Measurements from ENCODE around the gene EPO.

Gene EPO

GRCh38 chr7:100679129-100679926, 40.9 kb upstream of the EPO start:
- H3K4me3 ChIP-seq (ENCODE audit: low read depth, low read length) = no peak overlapping the region
- DNase-seq (ENCODE audit: low read depth, low spot score) = no peak
- ChIA-PET POLR2A (interaction anchor here (0.7 kb wide), 1 partner anchor 337 kb away, joined by 3 read pairs; no protein-coding TSS in a partner anchor), CTCF (interaction anchor here (1.3 to 9.0 kb wide), 3 partner anchors 12 to 115 kb away, joined by 6 to 180 read pairs (median 7); partner anchors contain the start of gene GIGYF1)
- TF ChIP-seq, protein P1, sequence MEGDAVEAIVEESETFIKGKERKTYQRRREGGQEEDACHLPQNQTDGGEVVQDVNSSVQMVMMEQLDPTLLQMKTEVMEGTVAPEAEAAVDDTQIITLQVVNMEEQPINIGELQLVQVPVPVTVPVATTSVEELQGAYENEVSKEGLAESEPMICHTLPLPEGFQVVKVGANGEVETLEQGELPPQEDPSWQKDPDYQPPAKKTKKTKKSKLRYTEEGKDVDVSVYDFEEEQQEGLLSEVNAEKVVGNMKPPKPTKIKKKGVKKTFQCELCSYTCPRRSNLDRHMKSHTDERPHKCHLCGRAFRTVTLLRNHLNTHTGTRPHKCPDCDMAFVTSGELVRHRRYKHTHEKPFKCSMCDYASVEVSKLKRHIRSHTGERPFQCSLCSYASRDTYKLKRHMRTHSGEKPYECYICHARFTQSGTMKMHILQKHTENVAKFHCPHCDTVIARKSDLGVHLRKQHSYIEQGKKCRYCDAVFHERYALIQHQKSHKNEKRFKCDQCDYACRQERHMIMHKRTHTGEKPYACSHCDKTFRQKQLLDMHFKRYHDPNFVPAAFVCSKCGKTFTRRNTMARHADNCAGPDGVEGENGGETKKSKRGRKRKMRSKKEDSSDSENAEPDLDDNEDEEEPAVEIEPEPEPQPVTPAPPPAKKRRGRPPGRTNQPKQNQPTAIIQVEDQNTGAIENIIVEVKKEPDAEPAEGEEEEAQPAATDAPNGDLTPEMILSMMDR (IDR thresholded peaks at IDR 0.05; ENCODE audit: insufficient read depth, low read length, missing control alignments) = no peak

GRCh38 chr7:100679927-100680575, 40.2 kb upstream of the EPO start:
- no peak for DNase-seq (ENCODE audit: low read depth, low spot score)
- ChIA-PET CTCF (interaction anchor here (0.8 to 9.0 kb wide), 3 partner anchors 11 to 91 kb away, joined by 3 to 180 read pairs (median 7); partner anchors contain the start of gene GIGYF1), POLR2A (interaction anchor here (0.7 kb wide), 1 partner anchor 337 kb away, joined by 3 read pairs; no protein-coding TSS in a partner anchor)
- no peak overlapping the region for H3K4me3 ChIP-seq (ENCODE audit: low read depth, low read length)
- TF ChIP-seq, protein P1 (IDR thresholded peaks at IDR 0.05; ENCODE audit: insufficient read depth, low read length, missing control alignments) = no peak

DNA sequence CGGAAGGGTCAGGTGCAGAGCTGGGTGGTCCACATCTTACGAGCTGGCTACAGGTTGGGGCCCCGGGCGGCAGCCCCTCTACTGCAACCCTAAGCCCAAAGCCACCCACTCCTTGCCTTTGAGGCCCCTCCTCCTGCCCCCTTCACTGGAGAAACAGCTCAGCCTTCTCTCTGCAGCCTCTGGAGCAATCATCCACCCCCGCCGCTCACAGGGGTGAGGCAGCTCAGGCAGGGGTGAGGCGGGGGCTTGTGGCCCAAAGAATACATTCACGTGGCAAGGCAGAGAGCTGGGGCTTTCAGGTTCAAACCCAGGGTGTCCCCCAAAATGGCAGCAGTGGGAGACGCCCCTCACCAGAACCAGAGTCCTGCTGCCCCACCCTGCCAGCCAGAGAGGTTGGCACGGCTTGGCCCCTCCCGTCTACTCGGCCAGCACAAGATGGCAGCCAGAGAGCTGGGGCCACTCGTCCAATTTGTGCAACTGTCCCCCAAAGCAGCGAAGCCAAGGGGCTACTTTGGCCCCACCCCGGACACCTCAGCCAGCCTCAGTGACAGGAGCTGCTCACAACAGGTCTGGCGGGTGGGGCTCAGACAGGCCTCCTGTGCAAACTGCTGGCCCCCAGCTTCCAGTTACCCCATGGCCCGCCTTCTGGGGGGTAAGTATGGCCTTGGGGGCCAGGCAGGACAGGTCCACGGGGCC, 39.5 kb upstream of the EPO start:
- ChIA-PET POLR2A (interaction anchor here (0.7 kb wide), 1 partner anchor 134 kb away, joined by 3 read pairs; no protein-coding TSS in a partner anchor), CTCF (interaction anchor here (0.8 to 9.0 kb wide), 6 partner anchors 10 to 114 kb away, joined by 3 to 180 read pairs (median 5); partner anchors contain the start of genes GIGYF1 and POP7)
- TF ChIP-seq, protein P1 (IDR thresholded peaks at IDR 0.05; ENCODE audit: insufficient read depth, low read length, missing control alignments) = no peak
- H3K4me3 ChIP-seq (ENCODE audit: low read depth, low read length) = no peak overlapping the region
- no peak for DNase-seq (ENCODE audit: low read depth, low spot score)

DNA sequence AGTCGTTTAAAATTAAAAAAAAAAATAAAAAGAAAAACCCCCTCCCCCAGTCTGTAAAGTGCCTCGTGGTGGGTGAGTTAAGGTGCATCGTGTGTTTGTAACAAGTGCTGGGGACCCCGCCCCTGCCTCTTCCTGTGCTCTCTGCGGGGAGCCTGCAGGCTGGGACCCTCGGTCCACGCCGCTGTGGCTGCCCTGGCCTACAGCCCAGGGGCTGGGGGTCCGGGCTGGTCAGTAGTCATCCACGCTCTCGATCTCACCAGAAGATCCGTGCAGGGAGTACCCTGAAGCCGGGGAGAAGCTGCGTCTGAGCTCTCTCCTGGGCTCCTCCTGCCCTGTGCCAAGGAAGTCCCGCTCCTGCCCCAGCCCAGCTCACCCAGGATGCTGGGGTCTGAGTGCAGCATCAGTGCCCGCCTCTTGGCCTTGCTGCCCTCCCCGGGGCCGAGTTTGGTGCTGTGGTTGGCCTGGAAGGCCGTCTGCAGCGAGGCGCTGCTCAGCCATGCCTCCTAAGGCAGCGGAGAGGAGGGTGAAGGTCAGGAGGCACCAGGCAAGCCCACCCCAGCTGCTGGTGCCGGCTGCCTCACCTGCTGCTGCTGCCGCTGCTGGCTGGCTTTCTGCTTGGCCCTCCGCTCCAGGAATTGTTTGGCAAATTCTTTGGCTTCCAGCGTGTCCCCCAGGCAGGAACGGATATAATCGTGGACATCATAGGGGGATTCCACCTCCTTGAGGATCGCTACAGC, 38.6 kb upstream of the EPO start:
- ChIA-PET POLR2A (interaction anchor here (1.3 to 2.0 kb wide), 2 partner anchors 9 to 24 kb away, joined by 3 to 5 read pairs; partner anchors contain the start of gene POP7), CTCF (interaction anchor here (0.9 to 9.0 kb wide), 4 partner anchors 10 to 115 kb away, joined by 3 to 180 read pairs (median 5); partner anchors contain the start of genes GIGYF1 and POP7)
- TF ChIP-seq, protein P1 (IDR thresholded peaks at IDR 0.05; ENCODE audit: insufficient read depth, low read length, missing control alignments) = no peak

DNA sequence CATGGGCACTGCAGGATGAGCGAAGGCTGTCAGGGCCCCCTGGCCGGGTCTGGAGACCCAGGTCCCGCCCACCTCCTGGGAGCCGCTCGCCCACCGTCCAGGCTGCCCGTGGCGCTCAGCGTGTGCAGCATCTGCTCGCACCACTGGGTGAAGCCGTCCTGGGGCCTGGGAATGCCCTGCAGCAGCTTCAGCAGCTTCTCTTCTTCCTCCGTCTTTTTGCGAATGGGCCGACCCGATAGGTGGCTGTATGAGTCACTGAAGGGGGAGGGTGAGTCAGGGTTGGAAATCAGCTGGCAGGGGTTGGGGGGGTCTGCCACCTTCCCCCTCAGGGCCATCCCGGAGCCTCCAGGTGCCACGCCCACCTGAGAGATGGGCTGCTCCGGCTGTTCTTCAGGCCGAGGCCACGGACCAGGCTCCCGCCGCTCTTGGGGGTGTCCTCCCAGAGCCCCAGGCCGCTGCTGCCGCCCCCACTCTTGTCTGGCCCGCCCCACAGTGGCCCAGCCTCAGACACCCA, 38.0 kb upstream of the EPO start:
- no peak overlapping the region for H3K4me3 ChIP-seq (ENCODE audit: low read depth, low read length)
- ChIA-PET CTCF (interaction anchor here (0.5 to 9.0 kb wide), 6 partner anchors 9 to 248 kb away, joined by 3 to 180 read pairs (median 4); partner anchors contain the start of genes GIGYF1 and POP7), POLR2A (interaction anchor here (1.3 to 2.0 kb wide), 3 partner anchors 8 to 23 kb away, joined by 3 to 5 read pairs (median 3); partner anchors contain the start of gene POP7)
- TF ChIP-seq, protein P1 (IDR thresholded peaks at IDR 0.05; ENCODE audit: insufficient read depth, low read length, missing control alignments) = no peak
- no peak for DNase-seq (ENCODE audit: low read depth, low spot score)

More for the DNA sequence above, 38.6 kb upstream of the EPO start:
- no peak overlapping the region for H3K4me3 ChIP-seq (ENCODE audit: low read depth, low read length)
- no peak for DNase-seq (ENCODE audit: low read depth, low spot score)
